Measurements from ENCODE around the gene FAM170B.

FAM170B gene

GRCh38 chr10:49160110-49160509, 26.3 kb upstream of the FAM170B start:
- H3K4me3 ChIP-seq = no peak overlapping the region
- no peak overlapping the region for H3K9ac ChIP-seq (ENCODE audit: insufficient read length)
- no peak for TF ChIP-seq POLR2AphosphoS5 (IDR thresholded peaks at IDR 0.05; ENCODE audit: borderline replicate concordance, low read depth, low read length)
- no peak for TF ChIP-seq EZH2 (IDR thresholded peaks at IDR 0.05)
- TF ChIP-seq FOXP2 (optimal IDR thresholded peaks at IDR 0.05; ENCODE audit: control extremely low read depth, extremely low read length, insufficient read depth) = no peak
- no peaks in the 10 kb centered on the region for H3K9me3 ChIP-seq (ENCODE audit: low read depth, low read length)
- H3K27ac ChIP-seq = no peak overlapping the region
- no peak for DNase-seq (ENCODE audit: low read depth, low spot score)
- H3K36me3 ChIP-seq (ENCODE audit: insufficient read depth, low read length) = no peaks in the 10 kb centered on the region

- TF ChIP-seq POLR2AphosphoS5 (IDR thresholded peaks at IDR 0.05; ENCODE audit: borderline replicate concordance, low read depth, low read length) (no peak), FOXP2 (optimal IDR thresholded peaks at IDR 0.05; ENCODE audit: control extremely low read depth, extremely low read length, insufficient read depth) (no peak), EZH2 (IDR thresholded peaks at IDR 0.05) (no peak)
- Histone ChIP-seq H3K9ac (ENCODE audit: insufficient read length) (no peak overlapping the region), H3K36me3 (ENCODE audit: insufficient read depth, low read length) (no peaks in the 10 kb centered on the region), H3K9me3 (ENCODE audit: low read depth, low read length) (no peaks in the 10 kb centered on the region), H3K4me3 (no peak overlapping the region), H3K27ac (no peak overlapping the region)
- DNase-seq (ENCODE audit: low read depth, low spot score) = no peak
These were observed 25.1 kb upstream of the FAM170B start for GRCh38 chr10:49158915-49159314.

GRCh38 chr10:49158404-49158803, 24.6 kb upstream of the FAM170B start:
- Histone ChIP-seq H3K27ac (no peak overlapping the region), H3K4me3 (no peak overlapping the region), H3K9ac (ENCODE audit: insufficient read length) (no peak overlapping the region), H3K36me3 (ENCODE audit: insufficient read depth, low read length) (no peaks in the 10 kb centered on the region), H3K9me3 (ENCODE audit: low read depth, low read length) (no peaks in the 10 kb centered on the region)
- TF ChIP-seq FOXP2 (optimal IDR thresholded peaks at IDR 0.05; ENCODE audit: control extremely low read depth, extremely low read length, insufficient read depth) (no peak), POLR2AphosphoS5 (IDR thresholded peaks at IDR 0.05; ENCODE audit: borderline replicate concordance, low read depth, low read length) (no peak), EZH2 (IDR thresholded peaks at IDR 0.05) (no peak)
- DNase-seq (ENCODE audit: low read depth, low spot score) = no peak

- Histone ChIP-seq H3K9me3 (ENCODE audit: low read depth, low read length) (no peaks in the 10 kb centered on the region), H3K9ac (ENCODE audit: insufficient read length) (no peak overlapping the region), H3K4me3 (no peak overlapping the region), H3K36me3 (ENCODE audit: insufficient read depth, low read length) (no peaks in the 10 kb centered on the region), H3K27ac (no peak overlapping the region)
- no peak for TF ChIP-seq EZH2 (IDR thresholded peaks at IDR 0.05)
- no peak for TF ChIP-seq FOXP2 (optimal IDR thresholded peaks at IDR 0.05; ENCODE audit: control extremely low read depth, extremely low read length, insufficient read depth)
- no peak for DNase-seq (ENCODE audit: low read depth, low spot score)
These were observed 23.4 kb upstream of the FAM170B start for GRCh38 chr10:49157229-49157628.

GRCh38 chr10:49154641-49155040, 20.8 kb upstream of the FAM170B start:
- no peak overlapping the region for H3K27ac ChIP-seq
- no peaks in the 10 kb centered on the region for H3K9me3 ChIP-seq (ENCODE audit: low read depth, low read length)
- no peak overlapping the region for H3K9ac ChIP-seq (ENCODE audit: insufficient read length)
- TF ChIP-seq EZH2 (IDR thresholded peaks at IDR 0.05) (no peak), POLR2AphosphoS5 (IDR thresholded peaks at IDR 0.05; ENCODE audit: borderline replicate concordance, low read depth, low read length) (no peak), FOXP2 (optimal IDR thresholded peaks at IDR 0.05; ENCODE audit: control extremely low read depth, extremely low read length, insufficient read depth) (no peak)
- DNase-seq (ENCODE audit: low read depth, low spot score) = no peak
- H3K36me3 ChIP-seq (ENCODE audit: insufficient read depth, low read length) = no peaks in the 10 kb centered on the region
- no peak overlapping the region for H3K4me3 ChIP-seq

- TF ChIP-seq POLR2AphosphoS5 (IDR thresholded peaks at IDR 0.05; ENCODE audit: borderline replicate concordance, low read depth, low read length) = no peak
- no peak for TF ChIP-seq EZH2 (IDR thresholded peaks at IDR 0.05)
- no peak for TF ChIP-seq FOXP2 (optimal IDR thresholded peaks at IDR 0.05; ENCODE audit: control extremely low read depth, extremely low read length, insufficient read depth)
- no peak overlapping the region for H3K4me3 ChIP-seq
- no peak overlapping the region for H3K9ac ChIP-seq (ENCODE audit: insufficient read length)
- no peak for DNase-seq (ENCODE audit: low read depth, low spot score)
- no peak overlapping the region for H3K27ac ChIP-seq
- H3K9me3 ChIP-seq (ENCODE audit: low read depth, low read length) = no peaks in the 10 kb centered on the region
- no peaks in the 10 kb centered on the region for H3K36me3 ChIP-seq (ENCODE audit: insufficient read depth, low read length)
These were observed 20.1 kb upstream of the FAM170B start for GRCh38 chr10:49153971-49154370.

- no peaks in the 10 kb centered on the region for H3K36me3 ChIP-seq (ENCODE audit: insufficient read depth, low read length)
- no peak for DNase-seq (ENCODE audit: low read depth, low spot score)
- H3K4me3 ChIP-seq = no peak overlapping the region
- H3K9me3 ChIP-seq (ENCODE audit: low read depth, low read length) = no peaks in the 10 kb centered on the region
- TF ChIP-seq EZH2 (IDR thresholded peaks at IDR 0.05) = no peak
- TF ChIP-seq POLR2AphosphoS5 (IDR thresholded peaks at IDR 0.05; ENCODE audit: borderline replicate concordance, low read depth, low read length) = no peak
- no peak for TF ChIP-seq FOXP2 (optimal IDR thresholded peaks at IDR 0.05; ENCODE audit: control extremely low read depth, extremely low read length, insufficient read depth)
- no peak overlapping the region for H3K9ac ChIP-seq (ENCODE audit: insufficient read length)
- no peak overlapping the region for H3K27ac ChIP-seq
These were observed 19.3 kb upstream of the FAM170B start for GRCh38 chr10:49153115-49153514.

- Histone ChIP-seq H3K9me3 (ENCODE audit: low read depth, low read length) (no peaks in the 10 kb centered on the region), H3K9ac (ENCODE audit: insufficient read length) (no peak overlapping the region), H3K4me3 (no peak overlapping the region), H3K27ac (no peak overlapping the region), H3K36me3 (ENCODE audit: insufficient read depth, low read length) (no peaks in the 10 kb centered on the region)
- DNase-seq (ENCODE audit: low read depth, low spot score) = no peak
- TF ChIP-seq EZH2 (IDR thresholded peaks at IDR 0.05) (no peak), FOXP2 (optimal IDR thresholded peaks at IDR 0.05; ENCODE audit: control extremely low read depth, extremely low read length, insufficient read depth) (no peak), POLR2AphosphoS5 (IDR thresholded peaks at IDR 0.05; ENCODE audit: borderline replicate concordance, low read depth, low read length) (no peak)
These were observed 18.8 kb upstream of the FAM170B start for GRCh38 chr10:49152663-49153062.

GRCh38 chr10:49152037-49152436, 18.2 kb upstream of the FAM170B start:
- H3K4me3 ChIP-seq = no peak overlapping the region
- no peak overlapping the region for H3K27ac ChIP-seq
- no peak overlapping the region for H3K9ac ChIP-seq (ENCODE audit: insufficient read length)
- TF ChIP-seq POLR2AphosphoS5 (IDR thresholded peaks at IDR 0.05; ENCODE audit: borderline replicate concordance, low read depth, low read length) (no peak), EZH2 (IDR thresholded peaks at IDR 0.05) (no peak), FOXP2 (optimal IDR thresholded peaks at IDR 0.05; ENCODE audit: control extremely low read depth, extremely low read length, insufficient read depth) (no peak)
- no peaks in the 10 kb centered on the region for H3K9me3 ChIP-seq (ENCODE audit: low read depth, low read length)
- H3K36me3 ChIP-seq (ENCODE audit: insufficient read depth, low read length) = no peaks in the 10 kb centered on the region
- no peak for DNase-seq (ENCODE audit: low read depth, low spot score)
